Panc1 (cell line): ENCODE results near the gene CA10. TPM values are rescaled to one million over a fixed set of nuclear protein-coding genes. Genes with fewer than 3 reads are reported as not detected.
A peak's percentile ranks its signal among the peaks of the same experiment; 100 is the strongest.

Experiments
- ATAC-seq: fragments of 200-7000 bp; cut with Tn5 transposase; 2 replicates; pipeline ENCODE4 v1.9.1; 2020; ENCODE audit warnings: mild to moderate bottlenecking, moderate library complexity
- BruUV-seq: library from RNA; stranded (reverse); fragments of 400-500 nt; replicated peaks from 2 replicates; lab custom pipeline; 2021; lab: Mats Ljungman, UMichigan
- CTCF ChIA-PET: fragments of 300-600 bp; sonication (Branson Sonifier 250); formaldehyde crosslinking; loops from one replicate; lab custom pipeline; 2022; ENCODE audit warnings: antibody characterized with exemption; lab: Charles Lee
- POLR2A ChIA-PET: fragments of 300-600 bp; sonication (Branson Sonifier 250); formaldehyde crosslinking; loops from one replicate; lab custom pipeline; 2022; ENCODE audit warnings: antibody characterized with exemption; lab: Charles Lee
- DNase-seq: peaks from one replicate; pipeline ENCODE4 v3.0.0-alpha.2; 2010; ENCODE audit warnings: low read depth, low spot score
- H3K27ac ChIP-seq: 2 replicates; pipeline ENCODE4 v1.5.1; 2011; ENCODE audit warnings: mild to moderate bottlenecking, low read length, inconsistent platforms
- H3K27me3 ChIP-seq: fragments of 200-500 bp; sonication (Bioruptor generic); 2 replicates; pipeline ENCODE4 v1.6.0; 2014; ENCODE audit warnings: low read length, inconsistent platforms; ENCODE audit not compliant: control insufficient read depth, insufficient read depth
- H3K36me3 ChIP-seq: fragments of 200-500 bp; sonication (Bioruptor generic); 2 replicates; pipeline ENCODE4 v1.5.1; 2014; ENCODE audit warnings: inconsistent platforms, mild to moderate bottlenecking, low read length, moderate library complexity; ENCODE audit not compliant: control insufficient read depth, insufficient read depth
- H3K4me1 ChIP-seq: 2 replicates; pipeline ENCODE4 v1.5.1; 2011; ENCODE audit warnings: inconsistent platforms, mild to moderate bottlenecking, low read length, moderate library complexity; ENCODE audit not compliant: control insufficient read depth, insufficient read depth
- H3K4me3 ChIP-seq, 2 experiments: 2 replicates each; pipeline ENCODE4 v1.5.1; 2011 to 2012; ENCODE audit warnings: low read depth in 2 of 2, low read length in 2 of 2, mild to moderate bottlenecking in 2 of 2, inconsistent platforms in 1 of 2, moderate library complexity in 1 of 2
- H3K9me3 ChIP-seq: fragments of 200-500 bp; sonication (Bioruptor generic); 2 replicates; pipeline ENCODE4 v1.5.1; 2014; ENCODE audit warnings: low read depth, mild to moderate bottlenecking, inconsistent platforms, low read length, moderate library complexity; ENCODE audit not compliant: control insufficient read depth, insufficient read depth
- CTCF ChIP-seq: fragments of 450-650 bp; IDR thresholded peaks from 2 replicates; pipeline ENCODE4 v1.5.1; 2017; ENCODE audit warnings: mild to moderate bottlenecking
- POLR2AphosphoS5 ChIP-seq: IDR thresholded peaks from 2 replicates; pipeline ENCODE4 v1.6.1; 2012; ENCODE audit warnings: mild to moderate bottlenecking, low read depth, low read length, moderate library complexity
- REST ChIP-seq, 2 experiments: IDR thresholded peaks; 2 replicates each; pipeline ENCODE4 v1.6.1; 2011 to 2012; ENCODE audit warnings: low read depth in 2 of 2, control low read depth in 1 of 2, low read length in 1 of 2, mild to moderate bottlenecking in 1 of 2, moderate library complexity in 1 of 2; ENCODE audit not compliant: insufficient read depth in 1 of 2
- SIN3A ChIP-seq: IDR thresholded peaks from 2 replicates; pipeline ENCODE4 v1.6.1; 2012; ENCODE audit warnings: low read depth, mild to moderate bottlenecking, low read length, moderate library complexity, borderline replicate concordance; ENCODE audit not compliant: insufficient read depth
- TCF7L2 ChIP-seq: IDR thresholded peaks from 2 replicates; pipeline ENCODE4 v1.6.1; 2011; ENCODE audit warnings: mild to moderate bottlenecking, low read depth, low read length, inconsistent platforms
- in situ Hi-C: cut with HindIII; loops from 2 replicates; pipeline ENCODE4 v1.10.0; 2016; ENCODE audit warnings: low sequenced_read_pairs, low pct_unique_long_range_greater_than_20kb
- intact Hi-C: fragments of 100-400 bp; cut with micrococcal nuclease; formaldehyde crosslinking; loops from one replicate; pipeline ENCODE4 v1.10.0; 2022; ENCODE audit not compliant: unreplicated experiment
- total RNA-seq: library from RNA; stranded (reverse); gene quantifications from one replicate; pipeline ENCODE4 v1.2.1, GENCODE V29; 2021; ENCODE audit not compliant: unreplicated experiment

CA10 gene
- total RNA-seq, 1 experiment from 2014 or later, result not detected

- Histone ChIP-seq H3K4me1 (no peaks in the 10 kb centered on the region; the same call in 1 of the 2 replicates), H3K36me3 (no peaks in the 10 kb centered on the region), H3K27ac (no peak overlapping the region), H3K4me3 (no peak overlapping the region), H3K9me3 (no peaks in the 10 kb centered on the region), H3K27me3 (no peaks in the 10 kb centered on the region)
- CTCF ChIA-PET, result no interaction called here
- POLR2A ChIA-PET, result interaction anchor here (0.6 kb wide), 1 partner anchor 406 kb away, joined by 5 read pairs; no protein-coding TSS in a partner anchor
- no TSS peak for BruUV-seq
- ATAC-seq (peak; percentile 90), DNase-seq (peak; percentile 71)
- TF ChIP-seq REST (IDR thresholded peaks at IDR 0.05; ENCODE audit: insufficient read depth in 1 of 2, low read depth in 2 of 2, low read length in 1 of 2), result no peak
- TF ChIP-seq CTCF, result peak; percentile 71
- in situ Hi-C loops (no loop called here), intact Hi-C loops (no loop called here)
Measured at GRCh38 chr17:51640108-51640622, 518.3 kb downstream of the CA10 start.

GRCh38 chr17:51638971-51639370 lies 519.5 kb downstream of the CA10 start:
- ChIA-PET POLR2A (no interaction called here), CTCF (no interaction called here)
- ATAC-seq, result no peak
- no peaks in the 10 kb centered on the region for H3K9me3 ChIP-seq
- no TSS peak for BruUV-seq
- H3K36me3 ChIP-seq, result no peaks in the 10 kb centered on the region
- no peaks in the 10 kb centered on the region; the same call in 1 of the 2 replicates for H3K4me1 ChIP-seq
- H3K27me3 ChIP-seq, result no peaks in the 10 kb centered on the region
- TF ChIP-seq TCF7L2 (no peak), CTCF (no peak), POLR2AphosphoS5 (no peak), SIN3A (no peak), REST (IDR thresholded peaks at IDR 0.05; ENCODE audit: insufficient read depth in 1 of 2, low read depth in 2 of 2, low read length in 1 of 2) (no peak)
- no peak for DNase-seq
- intact Hi-C loops (no loop called here), in situ Hi-C loops (no loop called here)
- H3K4me3 ChIP-seq, result no peak overlapping the region
- H3K27ac ChIP-seq, result no peak overlapping the region
